ENCODE results near the gene GPC1.

Gene GPC1

DNA sequence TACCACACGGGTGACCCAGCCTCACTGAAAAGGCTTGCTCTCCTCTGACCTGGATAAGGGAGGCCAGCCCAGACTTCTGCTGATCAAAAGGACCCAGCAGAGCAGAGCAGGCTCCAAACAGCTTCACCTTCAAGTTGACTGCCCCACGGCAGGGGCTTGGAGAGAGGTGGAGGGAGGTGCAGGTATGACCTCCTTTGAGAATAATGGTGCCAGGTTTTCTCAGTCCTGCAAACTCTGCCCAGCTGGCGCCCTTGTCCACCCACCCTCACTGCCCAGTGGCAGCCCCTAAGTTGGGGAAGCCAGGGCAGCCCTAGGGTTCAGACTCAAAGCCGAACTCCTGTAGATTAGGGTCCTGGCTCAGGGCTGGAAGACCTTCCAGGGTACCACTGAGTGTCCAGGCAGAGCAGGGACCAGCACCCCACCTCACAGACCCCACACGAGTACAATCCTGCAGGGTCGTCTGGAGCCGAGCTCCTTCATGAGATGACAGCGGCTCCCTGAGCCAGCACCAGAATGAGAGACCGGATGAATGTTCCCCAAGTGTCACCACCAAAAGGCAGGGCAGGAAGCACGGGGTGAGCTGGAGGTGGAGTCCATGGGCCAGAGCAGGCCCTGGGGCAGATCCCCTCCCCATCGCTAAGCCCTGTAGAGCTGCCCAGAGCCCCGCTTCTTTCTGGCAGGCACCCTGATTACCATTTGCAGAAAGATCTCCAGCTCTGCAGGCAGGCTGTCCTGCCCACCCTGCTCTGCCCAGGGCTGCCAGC lies 3.6 kb upstream of the GPC1 start:
- DNase-seq = no peak

GRCh38 chr2:240432430-240432819 lies 3.0 kb upstream of the GPC1 start:
- DNase-seq = no peak

GRCh38 chr2:240432820-240433801 lies 2.4 kb upstream of the GPC1 start:
- no peak for DNase-seq

DNA sequence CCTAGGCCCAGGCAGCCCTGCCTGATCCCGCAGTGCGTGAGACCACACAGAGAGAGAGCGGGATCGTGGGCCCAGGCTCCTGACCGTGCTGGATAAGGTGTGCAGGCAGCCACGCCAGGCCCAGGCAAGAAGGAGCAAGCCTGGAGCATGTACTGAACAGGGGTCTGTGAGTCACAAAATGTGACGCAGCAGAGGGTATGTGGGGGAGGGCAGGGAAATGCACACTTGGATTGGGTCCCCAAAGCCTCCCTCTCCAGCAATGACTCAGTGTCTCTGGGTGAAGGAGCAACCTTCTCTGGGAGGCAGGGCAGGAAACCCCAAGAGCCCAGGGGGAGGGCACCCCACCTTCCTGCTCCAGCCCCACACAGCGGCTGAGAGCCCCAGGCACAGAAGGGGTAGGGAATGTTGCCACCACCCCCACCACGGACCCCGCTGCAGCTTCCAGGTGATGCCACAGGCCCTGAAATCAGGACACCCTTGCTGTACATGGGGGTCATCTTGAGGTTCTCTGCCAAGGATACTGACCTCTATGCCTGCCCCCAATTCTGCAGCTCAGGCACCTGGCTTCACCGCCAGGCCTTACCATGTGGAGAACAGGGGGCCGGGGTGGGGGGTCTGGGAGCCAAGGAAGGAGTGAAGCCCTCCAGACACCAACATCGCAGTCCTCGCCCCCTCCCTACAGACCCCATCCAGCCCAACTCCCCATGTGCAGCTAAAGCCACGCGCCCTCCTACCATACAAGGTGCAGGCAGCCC lies 1.3 kb upstream of the GPC1 start:
- peak; percentile 48 to 58 for DNase-seq

GRCh38 chr2:240434728-240435456 lies 571 bp upstream of the GPC1 start:
- peak; percentile 90 to 91 for DNase-seq

- DNase-seq = peak in 1 of 2 experiments; percentile 30
Measured at GRCh38 chr2:240435948-240436682, 652 bp downstream of the GPC1 start.

DNA sequence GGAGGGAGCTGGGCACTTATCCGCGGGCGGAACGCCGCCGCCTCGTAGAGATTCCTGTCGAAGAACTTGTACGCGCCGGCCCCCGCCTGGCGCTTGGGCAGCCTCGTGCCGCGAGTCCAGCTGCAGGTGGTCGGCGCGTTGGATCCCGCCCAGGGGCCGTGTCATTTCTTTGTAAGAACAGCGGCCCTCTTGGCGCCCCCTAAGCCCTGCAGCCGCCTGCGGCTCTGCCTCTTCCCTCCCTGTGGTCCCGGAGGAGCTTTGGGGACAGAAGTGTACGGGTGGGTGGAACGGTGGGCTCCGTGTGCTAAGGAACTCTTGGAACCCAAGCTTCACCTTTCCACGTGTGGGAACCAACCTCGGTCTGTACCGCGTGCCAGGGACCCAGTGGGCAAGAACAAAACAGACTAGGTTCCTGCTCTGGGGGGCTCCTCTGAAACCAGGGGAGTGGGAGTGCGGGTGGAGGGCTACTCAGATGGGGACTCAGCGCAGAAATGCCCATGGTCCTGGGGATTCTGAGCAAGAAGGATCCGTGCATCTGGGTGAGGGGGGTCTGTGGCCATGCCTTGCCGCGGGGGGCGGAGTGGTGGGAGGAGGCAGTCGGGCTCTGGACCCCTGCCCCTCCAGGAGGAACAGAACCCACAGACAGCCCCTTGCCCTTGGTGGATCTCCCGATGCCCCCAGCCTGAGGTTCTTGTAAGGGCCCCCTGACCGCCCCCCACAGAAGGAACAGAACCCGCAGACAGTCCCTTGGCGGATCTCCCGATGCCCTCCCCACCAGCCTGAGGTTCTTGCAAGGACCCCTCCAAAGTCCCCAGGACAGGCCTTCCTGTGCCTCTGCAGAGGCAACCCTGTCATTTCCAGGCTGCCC lies 1.5 kb downstream of the GPC1 start:
- no peak for DNase-seq

GRCh38 chr2:240437551-240437860 lies 2.0 kb downstream of the GPC1 start:
- no peak for DNase-seq

DNA sequence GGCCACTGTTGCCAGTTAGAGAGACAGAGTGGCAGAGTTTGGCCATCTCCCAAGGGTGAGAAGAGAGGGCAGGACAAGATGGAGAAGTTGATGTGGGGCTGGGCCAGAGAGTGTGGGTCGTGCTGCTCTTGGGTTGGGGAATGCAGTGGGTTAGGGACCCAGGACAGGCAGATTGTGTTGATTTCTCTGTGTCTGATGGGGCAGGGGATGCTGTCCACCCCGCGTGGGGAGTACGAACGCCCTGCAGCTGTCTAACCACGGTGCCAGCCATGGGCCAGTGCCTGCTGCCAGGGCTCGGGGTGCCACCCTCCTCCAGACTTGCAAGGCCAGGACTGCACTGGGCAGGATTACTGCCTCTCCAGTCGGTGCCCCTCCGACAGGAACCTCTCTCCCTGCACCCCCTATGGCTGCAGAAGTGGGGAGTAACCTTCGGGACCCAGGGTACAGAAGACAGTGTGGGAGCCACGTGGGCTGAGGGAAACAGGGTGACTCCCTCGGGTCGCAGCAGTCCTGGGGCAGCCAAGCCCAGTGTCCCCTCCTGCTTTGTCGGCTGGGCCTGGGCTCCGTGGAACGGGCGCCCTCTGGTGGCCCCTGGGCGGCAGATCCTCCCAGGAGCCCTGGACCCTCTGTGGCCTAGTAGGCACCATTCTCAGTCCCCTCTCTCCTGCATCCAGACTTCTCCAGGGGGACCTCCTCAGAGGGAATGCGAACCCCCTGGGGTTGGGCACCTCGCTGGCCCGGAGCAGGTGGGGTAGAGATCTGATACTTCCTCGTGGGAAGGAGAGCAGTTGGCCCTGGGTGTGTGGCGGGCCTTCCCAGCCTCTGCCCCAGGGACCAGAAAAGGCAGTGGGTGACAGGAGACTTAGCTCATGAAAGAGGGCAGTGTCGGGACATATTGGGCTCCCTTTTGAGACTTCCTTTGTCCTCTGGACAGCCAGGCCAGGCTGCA lies 2.7 kb downstream of the GPC1 start:
- DNase-seq = peak; percentile 69 to 76

DNA sequence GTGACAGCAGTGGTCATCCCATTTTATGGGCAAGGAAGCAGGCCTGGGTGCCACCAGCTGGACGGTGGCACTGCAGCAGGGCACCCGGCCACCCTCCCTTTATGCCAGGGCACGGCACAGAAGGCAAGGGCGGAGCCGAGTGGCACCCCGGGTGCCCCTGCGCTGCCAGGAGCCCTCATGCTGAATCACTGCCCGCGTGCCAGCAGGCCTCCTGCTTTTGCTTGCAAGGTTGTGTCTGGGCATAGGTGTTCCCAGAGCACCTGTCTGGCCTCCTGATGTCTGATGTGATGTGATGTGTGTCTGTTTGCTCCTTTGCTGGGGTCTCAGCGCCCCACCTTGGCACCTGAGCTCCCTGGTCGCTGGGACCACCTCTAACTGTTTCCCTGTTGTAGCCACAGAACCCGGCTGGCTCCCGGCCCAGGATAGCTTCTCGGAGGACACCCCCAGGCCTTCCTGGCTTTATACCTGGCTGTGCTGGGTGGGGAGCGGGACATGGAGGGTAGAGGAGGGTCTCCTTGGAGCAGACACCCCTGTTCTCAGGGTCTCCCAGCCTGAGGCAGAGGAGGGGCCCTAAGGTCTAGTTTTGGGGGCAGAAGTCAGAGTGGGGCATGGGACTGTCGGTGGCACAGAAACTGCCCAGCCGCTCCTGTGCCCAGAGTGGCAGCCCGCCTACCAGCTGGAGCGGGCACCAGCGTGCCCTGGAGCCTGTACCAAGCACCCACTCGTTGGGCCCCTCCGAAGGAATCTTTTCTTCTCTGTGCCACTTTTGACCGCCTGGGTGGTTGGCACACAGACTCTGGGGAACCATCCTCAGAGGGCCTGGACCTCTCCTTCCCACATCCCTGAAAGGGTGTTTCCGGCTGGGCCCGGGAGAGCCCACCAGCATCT lies 3.6 kb downstream of the GPC1 start:
- no peak for DNase-seq

- DNase-seq = no peak
Measured at GRCh38 chr2:240439698-240440151, 4.3 kb downstream of the GPC1 start.

GRCh38 chr2:240440251-240440650 lies 4.8 kb downstream of the GPC1 start:
- DNase-seq = no peak

DNA sequence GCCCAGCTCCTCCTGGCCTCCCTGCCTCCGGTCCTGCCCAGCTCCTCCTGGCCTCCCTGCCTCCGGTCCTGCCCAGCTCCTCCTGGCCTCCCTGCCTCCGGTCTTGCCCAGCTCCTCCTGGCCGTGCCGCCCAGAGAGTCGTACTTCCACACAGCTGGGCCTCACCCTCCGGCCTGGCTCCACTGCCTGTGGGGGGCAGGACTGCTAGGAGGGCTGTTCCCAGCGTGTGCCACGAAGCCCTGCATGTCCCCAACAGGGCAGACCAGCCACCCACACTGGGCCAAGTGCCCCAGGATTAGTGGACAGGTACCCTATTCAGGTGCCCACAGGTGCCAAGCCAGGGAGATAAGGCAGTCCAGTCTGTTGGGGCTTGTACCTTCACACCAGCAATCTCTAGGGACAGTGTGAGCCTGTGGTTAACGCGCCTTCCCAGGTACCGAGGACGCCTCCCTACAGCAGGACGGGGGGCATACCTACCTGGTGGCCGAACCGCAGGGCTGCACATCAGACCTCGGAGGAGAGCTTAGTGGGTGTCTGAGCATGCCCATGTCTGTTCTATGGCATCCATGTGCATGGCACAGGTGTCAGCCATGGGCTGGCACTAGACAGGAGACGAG lies 5.3 kb downstream of the GPC1 start:
- DNase-seq = no peak

DNA sequence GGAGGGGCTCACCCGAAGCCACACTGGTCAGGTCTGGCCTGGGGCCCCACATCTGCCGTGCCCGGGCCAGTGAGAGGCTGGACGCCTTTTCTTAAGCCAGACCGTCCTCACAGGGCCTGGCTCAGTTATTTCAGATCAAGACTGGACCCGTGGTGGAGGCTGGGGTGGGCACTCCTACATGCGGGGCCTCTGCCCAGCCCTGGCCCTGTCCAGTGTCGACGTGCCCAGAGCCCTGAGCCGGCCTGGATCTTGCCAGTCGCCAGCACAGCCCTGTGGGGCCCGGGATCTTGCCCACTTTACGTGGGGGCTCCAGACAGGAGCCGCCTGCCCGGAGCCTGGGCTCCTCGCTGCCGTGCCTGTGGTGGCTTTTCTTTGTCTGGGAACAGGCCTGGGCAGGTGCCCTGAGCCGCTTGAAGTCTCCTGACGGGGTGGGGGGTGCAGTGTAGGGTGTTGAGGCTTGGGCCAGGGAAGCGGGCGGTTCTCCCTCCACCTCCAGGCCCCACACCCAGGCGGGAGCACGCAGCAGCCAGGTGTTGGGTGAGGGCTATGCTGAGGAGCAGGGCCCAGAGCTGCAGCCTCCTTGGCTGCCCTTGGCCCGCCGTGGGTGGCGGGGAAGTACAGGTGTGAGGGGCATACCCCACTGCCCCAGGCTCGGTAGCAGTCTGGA lies 6.0 kb downstream of the GPC1 start:
- no peak for DNase-seq

DNA sequence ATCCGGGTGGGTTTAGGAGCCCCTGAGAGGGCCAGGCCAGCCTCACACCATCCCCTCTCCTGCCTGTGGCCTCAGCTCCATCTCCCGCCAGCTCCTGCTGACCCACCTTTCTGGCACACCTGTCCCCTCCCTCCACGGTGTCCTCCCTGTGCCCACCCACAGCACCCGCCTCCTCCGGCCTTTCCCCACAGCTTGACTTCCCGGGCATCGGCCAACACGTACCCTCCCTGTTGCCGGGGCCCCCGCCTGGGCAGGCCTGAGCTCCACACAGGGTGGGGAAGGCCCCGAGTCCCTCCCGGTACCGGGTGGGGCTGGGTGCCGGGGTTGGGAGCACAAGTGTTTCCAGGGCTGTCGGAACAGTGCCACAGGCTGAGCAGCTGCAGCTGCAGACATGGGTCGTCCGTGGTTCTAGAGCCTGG lies 6.5 kb downstream of the GPC1 start:
- DNase-seq = no peak

- DNase-seq = no peak
Measured at GRCh38 chr2:240442891-240443715, 7.6 kb downstream of the GPC1 start.

Measured in activated CD4-positive, alpha-beta T cell treated with anti-CD3 and anti-CD28 coated beads, Interleukin-2, amount 50 U/mL, for 48 hours (primary cell).